ENCODE measurements around the gene CNTN1. TPM values are rescaled to one million over a fixed set of nuclear protein-coding genes. Genes with fewer than 3 reads are reported as not detected.

Gene CNTN1
- polyA plus RNA-seq, 1 donor (not counting 4 experiments of a cell fraction or from before 2014, with no cell fraction given) = 19.0 TPM

DNA sequence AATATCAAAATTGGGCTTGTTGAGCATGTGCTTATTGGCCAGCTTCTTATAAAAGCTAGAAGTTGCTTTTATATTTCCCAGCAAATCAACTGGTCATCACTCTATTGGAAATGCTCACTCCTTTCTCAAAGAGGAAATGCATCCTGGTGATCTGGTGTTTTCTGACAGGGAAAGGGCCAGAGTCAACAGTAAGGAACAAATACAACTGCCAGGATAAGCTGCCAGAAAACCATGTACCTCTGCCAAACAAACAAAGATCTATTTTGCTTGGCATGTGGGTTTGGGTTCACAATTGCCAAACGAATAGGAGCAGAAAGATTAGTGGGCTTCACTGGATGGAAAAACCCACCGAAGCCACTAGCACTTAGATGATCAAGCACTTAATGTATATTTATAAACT, 369.0 kb downstream of the CNTN1 start:
- no peaks in the 10 kb centered on the region for H3K9me3 ChIP-seq (ENCODE audit: control insufficient read depth, low read depth, low read length)
- FAIRE-seq = no peak
- no peak overlapping the region for H2AFZ ChIP-seq (ENCODE audit: control insufficient read depth, low read length)
- no peaks in the 10 kb centered on the region for H3K4me1 ChIP-seq (ENCODE audit: control insufficient read depth, extremely low read depth, insufficient read depth, low read length)
- no peak for DNase-seq (ENCODE audit: low read depth, low spot score)
- no peak overlapping the region for H3K4me2 ChIP-seq (ENCODE audit: control insufficient read depth, extremely low read depth, insufficient read depth, low read depth, low read length)
- no peak overlapping the region for H3K4me3 ChIP-seq (ENCODE audit: control insufficient read depth in 2 of 3, extremely low read depth in 1 of 3, insufficient read depth in 2 of 3, low read depth in 1 of 3, low read length in 3 of 3)
- no peaks in the 10 kb centered on the region for H4K20me1 ChIP-seq (ENCODE audit: control insufficient read depth, extremely low read depth, insufficient read depth, low read length)
- H3K79me2 ChIP-seq (ENCODE audit: control insufficient read depth, insufficient read depth, low read length) = no peaks in the 10 kb centered on the region
- no peaks in the 10 kb centered on the region for H3K27me3 ChIP-seq (ENCODE audit: control insufficient read depth, extremely low read depth, insufficient read depth, low read length)
- dilution Hi-C loops (cut with MboI; ENCODE audit: extremely low pct_ligation_motif_present, low sequenced_read_pairs) = no loop called here
- H3K9ac ChIP-seq (ENCODE audit: control insufficient read depth, extremely low read depth, insufficient read depth, low read length) = no peak overlapping the region
- H3K36me3 ChIP-seq (ENCODE audit: control insufficient read depth in 2 of 2, extremely low read depth in 1 of 2, insufficient read depth in 2 of 2, low read length in 2 of 2) = no peaks in the 10 kb centered on the region
- TF ChIP-seq EZH2 (IDR thresholded peaks at IDR 0.05; ENCODE audit: low read length) = no peak
- TF ChIP-seq, protein P1, sequence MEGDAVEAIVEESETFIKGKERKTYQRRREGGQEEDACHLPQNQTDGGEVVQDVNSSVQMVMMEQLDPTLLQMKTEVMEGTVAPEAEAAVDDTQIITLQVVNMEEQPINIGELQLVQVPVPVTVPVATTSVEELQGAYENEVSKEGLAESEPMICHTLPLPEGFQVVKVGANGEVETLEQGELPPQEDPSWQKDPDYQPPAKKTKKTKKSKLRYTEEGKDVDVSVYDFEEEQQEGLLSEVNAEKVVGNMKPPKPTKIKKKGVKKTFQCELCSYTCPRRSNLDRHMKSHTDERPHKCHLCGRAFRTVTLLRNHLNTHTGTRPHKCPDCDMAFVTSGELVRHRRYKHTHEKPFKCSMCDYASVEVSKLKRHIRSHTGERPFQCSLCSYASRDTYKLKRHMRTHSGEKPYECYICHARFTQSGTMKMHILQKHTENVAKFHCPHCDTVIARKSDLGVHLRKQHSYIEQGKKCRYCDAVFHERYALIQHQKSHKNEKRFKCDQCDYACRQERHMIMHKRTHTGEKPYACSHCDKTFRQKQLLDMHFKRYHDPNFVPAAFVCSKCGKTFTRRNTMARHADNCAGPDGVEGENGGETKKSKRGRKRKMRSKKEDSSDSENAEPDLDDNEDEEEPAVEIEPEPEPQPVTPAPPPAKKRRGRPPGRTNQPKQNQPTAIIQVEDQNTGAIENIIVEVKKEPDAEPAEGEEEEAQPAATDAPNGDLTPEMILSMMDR (optimal IDR thresholded peaks at IDR 0.05 in 1 of 3, IDR thresholded peaks at IDR 0.05 in 1 of 3, conservative IDR thresholded peaks at IDR 0.05 in 1 of 3; ENCODE audit: extremely low read depth in 1 of 3, insufficient read depth in 2 of 3, low read length in 3 of 3) = no peak
- no peaks in the 10 kb centered on the region for H3K9me1 ChIP-seq (ENCODE audit: control insufficient read depth, extremely low read depth, insufficient read depth, low read length)
- H3K27ac ChIP-seq (ENCODE audit: control insufficient read depth, insufficient read depth, low read length) = no peak overlapping the region

- H3K79me2 ChIP-seq (ENCODE audit: control insufficient read depth, insufficient read depth, low read length) = no peaks in the 10 kb centered on the region
- H3K27ac ChIP-seq (ENCODE audit: control insufficient read depth, insufficient read depth, low read length) = no peak overlapping the region
- no peak for TF ChIP-seq EZH2 (IDR thresholded peaks at IDR 0.05; ENCODE audit: low read length)
- TF ChIP-seq, protein P1 (optimal IDR thresholded peaks at IDR 0.05 in 1 of 3, IDR thresholded peaks at IDR 0.05 in 1 of 3, conservative IDR thresholded peaks at IDR 0.05 in 1 of 3; ENCODE audit: extremely low read depth in 1 of 3, insufficient read depth in 2 of 3, low read length in 3 of 3) = no peak
- H3K9me3 ChIP-seq (ENCODE audit: control insufficient read depth, low read depth, low read length) = no peaks in the 10 kb centered on the region
- DNase-seq (ENCODE audit: low read depth, low spot score) = no peak
- H3K36me3 ChIP-seq (ENCODE audit: control insufficient read depth in 2 of 2, extremely low read depth in 1 of 2, insufficient read depth in 2 of 2, low read length in 2 of 2) = no peaks in the 10 kb centered on the region
- FAIRE-seq = no peak
- no peaks in the 10 kb centered on the region for H3K9me1 ChIP-seq (ENCODE audit: control insufficient read depth, extremely low read depth, insufficient read depth, low read length)
- no peaks in the 10 kb centered on the region for H3K27me3 ChIP-seq (ENCODE audit: control insufficient read depth, extremely low read depth, insufficient read depth, low read length)
- H2AFZ ChIP-seq (ENCODE audit: control insufficient read depth, low read length) = no peak overlapping the region
- no peak overlapping the region for H3K9ac ChIP-seq (ENCODE audit: control insufficient read depth, extremely low read depth, insufficient read depth, low read length)
- no peaks in the 10 kb centered on the region for H3K4me1 ChIP-seq (ENCODE audit: control insufficient read depth, extremely low read depth, insufficient read depth, low read length)
- dilution Hi-C loops (cut with MboI; ENCODE audit: extremely low pct_ligation_motif_present, low sequenced_read_pairs) = no loop called here
- no peaks in the 10 kb centered on the region for H4K20me1 ChIP-seq (ENCODE audit: control insufficient read depth, extremely low read depth, insufficient read depth, low read length)
- H3K4me2 ChIP-seq (ENCODE audit: control insufficient read depth, extremely low read depth, insufficient read depth, low read depth, low read length) = no peak overlapping the region
- no peak overlapping the region for H3K4me3 ChIP-seq (ENCODE audit: control insufficient read depth in 2 of 3, extremely low read depth in 1 of 3, insufficient read depth in 2 of 3, low read depth in 1 of 3, low read length in 3 of 3)
These were observed 372.2 kb downstream of the CNTN1 start for GRCh38 chr12:41064411-41064810.

Measured in keratinocyte (primary cell).